NCI-H1417 (cell line): ENCODE results near the gene SH3GL2.

Experiments used
- DNase-seq, 3 experiments: peaks; one replicate each; lab custom pipeline; 2025; lab: John Stamatoyannopoulos, UW

The SH3GL2 gene

DNA sequence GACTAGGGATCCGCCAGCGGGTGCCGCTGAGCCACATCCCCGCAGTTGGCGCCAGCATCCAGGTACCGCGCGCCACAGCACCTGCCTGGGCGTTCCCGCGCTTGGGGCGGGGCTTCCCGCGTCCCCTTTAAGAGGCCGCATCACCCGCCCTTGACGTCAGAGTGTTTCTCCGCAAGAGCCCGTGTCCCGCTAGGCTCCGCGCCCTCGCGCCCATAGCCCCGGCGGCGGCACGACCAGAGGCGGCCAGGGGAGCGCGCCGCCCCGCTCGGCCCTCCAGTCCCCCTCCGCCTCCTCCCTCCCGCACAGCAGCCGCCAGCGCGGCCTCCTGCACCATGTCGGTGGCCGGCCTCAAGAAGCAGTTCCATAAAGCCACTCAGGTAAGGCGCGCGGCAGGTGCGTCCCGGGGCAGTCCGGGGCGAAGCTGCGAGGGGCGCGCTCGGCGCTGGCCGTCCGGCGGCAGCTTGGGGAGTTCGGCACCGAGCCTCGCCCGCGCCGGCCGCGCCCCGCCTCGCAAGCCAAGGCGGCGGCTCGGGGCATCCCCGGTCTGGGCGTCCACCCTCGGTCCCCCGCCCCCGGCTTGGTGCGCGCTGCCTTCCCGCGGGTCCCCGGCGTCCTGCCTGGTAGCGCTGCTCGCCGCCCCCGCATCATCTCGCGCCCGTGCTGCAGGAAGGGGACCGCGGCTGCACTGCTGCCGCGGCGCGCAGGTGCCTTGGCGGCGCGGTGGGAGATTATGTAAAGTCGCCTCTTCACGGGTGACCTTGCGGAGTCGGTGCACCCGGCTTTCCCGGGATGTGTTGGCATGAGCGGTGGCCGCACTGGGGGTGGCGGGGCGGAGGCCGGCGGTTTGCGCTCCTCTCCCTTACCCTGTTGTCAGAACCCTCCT, at the start of gene SH3GL2:
Gene SH3GL2, plus strand, starts transcription at position 156 of the 883 bp plus-strand sequence.
- DNase-seq = peak; percentile 64 to 91 (median 87)

DNA sequence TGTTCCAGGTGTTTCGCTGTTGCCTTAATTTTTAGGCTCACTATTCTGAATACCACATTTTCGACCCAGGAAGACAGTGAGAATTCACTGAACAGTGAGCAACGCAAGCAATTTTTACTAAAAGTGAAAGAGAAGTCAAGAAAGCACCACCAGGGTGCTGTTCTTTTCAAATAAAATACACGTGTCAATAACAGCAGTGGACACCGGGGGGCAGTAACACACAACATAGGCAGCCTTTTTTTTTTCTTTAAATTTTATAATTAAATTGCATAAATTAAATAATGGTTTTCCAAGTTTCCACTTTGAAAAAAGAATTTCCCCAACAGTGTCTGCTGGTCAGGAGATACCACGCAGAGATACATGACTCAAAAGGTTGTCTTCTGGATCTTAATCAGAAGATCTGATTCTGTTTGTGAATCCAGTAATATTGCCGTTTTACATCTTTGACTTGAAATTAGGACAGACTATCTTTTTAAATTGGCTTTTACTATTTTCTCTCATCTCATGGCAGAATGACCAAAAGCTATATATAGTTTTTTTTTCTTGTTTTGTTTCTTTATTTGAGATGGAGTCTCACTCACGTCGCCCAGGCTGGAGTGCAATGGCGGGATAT, 47.1 kb upstream of the SH3GL2 start:
- DNase-seq = peak; percentile 10 to 54 (median 28)

DNA sequence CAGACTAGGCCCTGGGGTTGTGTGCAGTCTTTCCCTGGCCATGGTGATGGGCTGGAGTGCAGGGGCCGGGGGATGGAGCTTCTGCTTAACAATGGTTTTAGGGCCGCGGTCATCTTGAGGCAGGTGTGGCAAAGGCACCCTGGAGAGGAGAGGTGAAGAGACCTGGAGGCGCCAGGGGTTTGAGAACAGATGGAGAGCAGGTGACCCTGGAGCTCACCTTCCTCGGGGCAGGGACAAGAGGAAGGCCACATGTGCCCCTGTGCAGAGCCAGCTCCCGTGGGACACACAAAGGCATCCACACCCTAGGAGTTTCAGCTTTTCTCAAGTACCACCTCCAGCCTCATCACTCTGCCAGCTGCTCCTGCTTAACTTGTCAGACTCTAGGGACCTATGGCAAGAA, 46.4 kb upstream of the SH3GL2 start:
- DNase-seq = peak in 2 of 3 experiments; percentile 2 to 28

DNA sequence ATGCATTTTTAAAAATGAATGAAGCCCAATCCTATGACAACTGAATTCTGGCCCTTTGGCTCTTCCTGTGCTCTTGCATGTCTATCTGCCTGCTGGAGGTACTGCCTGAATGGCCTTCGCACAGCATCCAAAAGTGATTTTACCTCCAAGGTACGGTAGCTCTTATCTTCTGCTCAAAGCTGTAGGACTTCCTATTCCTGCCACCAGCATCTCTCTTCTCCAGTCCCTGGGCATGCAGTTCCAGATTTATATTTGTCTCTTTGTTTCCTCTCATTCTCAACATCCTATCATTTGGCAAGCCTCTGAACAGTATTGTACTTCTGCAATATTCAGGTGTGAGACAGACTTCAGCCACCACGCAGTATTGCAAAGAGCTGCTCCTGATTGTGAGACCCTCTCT, 43.7 kb upstream of the SH3GL2 start:
- DNase-seq = no peak

DNA sequence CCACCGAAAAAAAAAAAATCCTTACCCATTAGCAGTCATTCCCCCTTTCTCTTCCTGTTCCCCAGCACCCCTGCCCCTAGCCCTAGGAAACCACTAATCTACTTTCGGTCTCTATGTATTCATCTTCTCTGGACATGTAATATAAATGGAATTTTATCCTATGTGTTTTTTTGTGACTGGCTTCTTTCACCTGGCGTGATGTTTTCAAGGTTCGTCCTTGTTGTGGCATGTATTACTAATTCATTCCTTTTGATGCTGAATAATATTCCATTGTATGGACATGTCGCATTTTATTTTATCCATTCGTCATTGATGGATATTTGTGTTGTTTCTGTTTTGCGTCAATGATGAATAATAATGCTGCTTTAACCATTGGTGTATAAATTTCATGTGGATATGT, 42.8 kb upstream of the SH3GL2 start:
- DNase-seq = no peak

DNA sequence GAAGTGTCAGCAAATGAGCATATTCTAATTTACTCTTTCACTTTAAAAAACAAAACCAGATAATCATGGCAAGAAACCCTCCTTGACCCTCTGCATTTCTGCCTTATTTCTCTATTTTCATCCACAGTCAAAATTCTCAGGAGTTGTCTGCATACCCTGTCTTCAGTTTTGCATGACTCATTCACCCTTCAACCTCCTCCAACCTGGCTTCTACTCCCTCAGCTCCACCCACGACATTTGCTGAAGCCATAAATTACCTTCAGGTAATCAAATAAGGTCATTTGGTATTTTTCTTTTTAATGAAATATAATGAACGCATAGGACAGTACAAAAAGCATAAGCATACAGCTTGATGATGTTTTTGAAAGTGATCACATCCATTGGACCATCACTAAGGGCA, 27.8 kb upstream of the SH3GL2 start:
- no peak for DNase-seq

DNA sequence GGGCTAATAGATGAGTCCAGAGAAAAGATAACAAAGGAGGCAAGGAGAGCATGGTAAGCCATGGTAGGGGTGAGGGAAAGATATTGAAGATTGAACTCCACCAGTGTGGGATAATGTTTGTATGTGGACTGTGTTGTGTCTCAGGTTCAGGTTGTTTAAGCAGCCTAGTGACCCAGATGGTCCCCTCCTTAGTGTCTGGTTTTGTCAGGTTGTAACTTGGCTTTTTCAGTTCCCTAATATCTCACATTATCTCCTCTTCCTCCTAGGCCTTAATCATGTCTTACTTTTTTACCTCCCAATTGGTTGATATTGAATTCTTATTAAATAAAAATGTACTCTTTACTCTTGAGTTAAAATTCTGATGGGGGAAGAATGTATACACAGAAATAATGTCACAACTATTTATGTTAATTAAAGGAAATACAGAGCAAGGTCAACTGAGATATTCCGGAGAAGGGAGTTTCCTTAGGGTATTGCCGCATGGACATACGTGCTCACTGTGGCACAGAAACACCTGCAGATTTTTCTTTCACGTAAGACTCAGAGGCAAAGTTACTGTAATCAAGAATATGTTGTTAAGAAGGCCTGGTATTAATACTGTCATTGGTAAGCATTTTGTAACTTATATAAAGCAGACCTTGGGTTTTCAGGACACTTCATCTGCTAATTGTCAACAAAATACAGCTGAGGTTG, 23.4 kb upstream of the SH3GL2 start:
- no peak for DNase-seq

DNA sequence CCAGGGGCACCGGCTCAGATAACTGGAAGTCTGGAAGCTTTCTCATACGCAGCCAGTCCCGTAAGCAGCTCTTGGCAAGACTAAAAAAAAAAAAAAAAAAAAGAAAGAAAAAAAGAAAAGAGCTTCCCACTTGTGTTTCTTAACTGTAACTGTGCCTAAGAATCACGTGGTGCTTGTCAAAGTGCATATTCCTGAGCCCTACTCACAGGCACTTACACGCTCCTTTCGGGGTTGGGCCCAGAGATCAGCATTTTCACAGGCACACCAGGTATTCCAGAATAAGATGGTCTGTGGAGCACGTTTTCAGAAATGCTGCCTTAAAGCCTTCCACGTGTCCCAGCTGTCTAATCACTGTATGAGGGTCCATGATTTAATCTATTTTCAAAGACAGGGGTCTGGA, 22.6 kb upstream of the SH3GL2 start:
- no peak for DNase-seq

DNA sequence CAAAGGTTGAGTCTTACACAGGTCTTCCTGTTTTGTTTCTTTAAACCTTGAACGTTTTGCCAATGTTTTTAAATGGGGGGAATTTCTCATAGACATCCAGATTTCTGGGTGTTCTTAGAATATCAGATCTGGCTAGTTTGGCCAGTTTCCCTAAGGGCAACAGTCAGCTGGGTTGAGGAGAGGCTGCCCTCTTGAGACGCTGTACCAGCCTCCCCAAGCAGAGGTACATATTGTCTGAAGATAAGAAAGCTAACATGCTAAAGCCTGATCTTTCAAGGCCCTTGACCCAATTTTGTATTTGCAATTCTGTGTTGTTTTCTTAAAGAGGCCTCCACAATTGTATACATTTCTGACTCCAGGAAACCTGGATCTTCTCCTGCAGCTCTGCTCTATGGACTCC, 21.9 kb upstream of the SH3GL2 start:
- no peak for DNase-seq

DNA sequence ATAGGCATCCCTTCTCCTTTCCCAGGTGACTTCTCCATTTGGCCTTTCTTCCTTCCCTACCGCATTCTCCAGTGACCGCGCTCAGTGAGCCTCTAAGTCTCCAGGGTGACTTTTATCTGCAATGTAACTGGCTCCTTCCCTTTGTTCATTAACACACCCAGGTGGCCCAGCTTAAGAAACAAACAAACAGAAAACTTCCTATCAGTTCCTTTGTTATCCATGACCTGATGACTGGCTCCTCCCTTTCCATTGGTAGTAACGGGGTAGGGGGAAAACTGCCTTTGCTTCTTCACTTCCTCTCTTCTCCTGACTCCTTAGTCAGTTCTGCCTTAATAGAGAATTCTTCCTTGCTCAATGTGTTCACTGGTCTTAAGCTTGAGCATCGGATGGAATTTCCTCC, 7.0 kb upstream of the SH3GL2 start:
- no peak for DNase-seq

DNA sequence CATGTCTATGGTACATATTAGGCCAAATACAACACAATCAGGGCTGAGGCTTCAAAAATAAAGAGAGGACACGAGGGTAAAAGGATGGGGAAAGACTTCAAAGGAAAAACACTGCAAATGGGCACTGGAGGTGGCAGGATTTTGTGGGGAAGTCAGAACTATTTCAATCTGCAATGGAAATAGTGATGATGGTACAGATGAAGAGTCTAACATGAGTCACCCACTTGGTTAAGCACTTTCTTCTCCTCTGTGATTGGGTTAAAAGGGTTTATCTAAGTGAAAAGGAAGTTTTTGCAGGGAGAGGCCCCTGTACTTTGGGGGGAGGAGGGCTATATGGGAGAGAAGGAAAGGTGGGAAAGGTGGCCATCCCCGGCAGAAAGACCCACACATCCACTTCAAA, 4.5 kb upstream of the SH3GL2 start:
- no peak for DNase-seq

DNA sequence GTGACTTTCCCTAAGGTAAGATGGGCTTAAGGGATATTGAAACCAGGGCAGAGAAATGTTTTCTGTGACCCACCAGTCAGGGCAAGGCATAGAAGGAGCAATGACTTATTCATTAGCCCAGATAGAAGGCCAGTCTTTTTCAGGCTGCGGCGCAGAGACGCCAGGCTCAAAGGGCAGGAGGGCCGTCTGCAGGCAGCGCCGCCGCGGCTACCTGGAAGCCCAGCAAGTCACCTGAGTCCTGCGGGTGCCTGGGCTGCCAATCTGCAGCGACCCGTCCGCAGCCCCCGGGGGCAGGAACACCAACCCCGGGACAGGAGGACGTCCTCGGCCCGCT, 322 bp upstream of the SH3GL2 start:
- no peak for DNase-seq

DNA sequence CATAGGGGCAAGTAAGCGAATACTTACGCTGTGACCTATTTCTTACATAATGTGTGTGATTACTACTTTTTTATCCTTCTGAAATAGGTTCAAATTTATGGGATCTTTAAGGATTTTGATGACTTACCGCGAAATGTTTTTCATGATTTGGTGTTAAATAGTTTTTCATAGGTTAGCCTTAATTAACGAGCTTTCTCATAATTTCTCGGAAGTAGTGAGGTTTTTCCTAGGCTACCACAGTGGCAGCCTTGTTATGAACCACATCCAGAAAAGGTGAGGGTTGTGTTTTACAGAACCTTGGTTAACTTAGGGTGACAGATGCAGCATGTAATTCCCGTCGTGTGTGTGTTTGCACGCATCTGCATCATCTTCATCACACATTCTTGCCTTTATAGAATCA, 1.3 kb downstream of the SH3GL2 start:
- peak in 1 of 3 experiments; percentile 35 for DNase-seq

DNA sequence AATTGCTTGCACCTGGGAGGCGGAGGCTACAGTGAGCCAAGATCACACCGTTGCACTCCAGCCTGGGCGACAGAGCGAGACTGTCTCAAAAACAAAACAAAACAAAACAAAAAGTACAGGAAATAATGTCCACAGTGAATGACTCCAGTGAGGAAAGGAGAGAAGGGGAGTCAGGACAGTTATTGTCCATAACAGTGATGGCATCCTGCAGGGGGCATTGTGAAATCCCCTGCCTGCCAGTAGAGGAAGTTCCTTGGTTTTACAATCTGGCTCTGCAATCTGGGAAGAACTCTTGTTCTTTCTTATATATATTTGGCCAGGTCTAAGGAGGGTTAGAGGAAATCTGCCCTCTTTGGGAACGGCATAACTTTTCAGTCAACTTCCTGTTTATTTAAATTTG, 8.2 kb downstream of the SH3GL2 start:
- no peak for DNase-seq

DNA sequence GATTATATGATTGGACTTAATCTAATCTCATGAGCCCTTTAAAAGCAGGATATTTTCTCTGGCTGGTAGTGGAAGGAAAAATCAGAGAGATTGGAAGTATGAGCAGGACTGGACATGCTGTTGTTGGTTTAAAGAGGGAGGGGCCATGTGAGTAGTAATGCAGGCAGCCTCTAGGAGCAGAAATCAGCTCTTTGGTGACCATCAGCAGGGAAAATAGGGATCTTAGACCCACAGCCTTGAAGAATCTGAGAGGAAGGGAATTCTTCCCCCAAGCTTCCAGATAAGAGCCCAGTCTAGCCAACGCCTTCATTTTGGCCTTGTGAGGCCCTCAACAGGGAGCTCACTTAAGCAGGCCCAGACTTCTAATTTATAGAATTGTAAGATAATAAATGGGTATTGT, 9.5 kb downstream of the SH3GL2 start:
- DNase-seq = no peak

DNA sequence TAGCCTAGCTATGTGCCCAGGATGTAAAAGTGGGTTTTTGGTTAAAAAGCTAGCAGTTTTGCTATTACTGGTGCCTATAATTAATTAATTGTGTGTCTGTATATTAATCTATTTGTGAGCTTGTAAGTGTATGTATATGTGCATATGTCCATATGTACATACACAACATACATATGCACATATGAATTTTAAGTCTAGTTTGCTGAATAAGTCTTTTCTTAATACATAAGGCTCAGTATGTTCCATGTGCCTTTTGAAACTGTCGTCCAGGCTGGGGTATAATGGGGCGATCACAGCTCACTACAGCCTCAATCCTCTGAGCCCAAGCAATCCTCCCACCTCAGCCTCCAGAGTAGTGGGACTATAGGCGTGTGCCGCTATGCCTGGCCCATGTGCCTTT, 10.1 kb downstream of the SH3GL2 start:
- DNase-seq = no peak

DNA sequence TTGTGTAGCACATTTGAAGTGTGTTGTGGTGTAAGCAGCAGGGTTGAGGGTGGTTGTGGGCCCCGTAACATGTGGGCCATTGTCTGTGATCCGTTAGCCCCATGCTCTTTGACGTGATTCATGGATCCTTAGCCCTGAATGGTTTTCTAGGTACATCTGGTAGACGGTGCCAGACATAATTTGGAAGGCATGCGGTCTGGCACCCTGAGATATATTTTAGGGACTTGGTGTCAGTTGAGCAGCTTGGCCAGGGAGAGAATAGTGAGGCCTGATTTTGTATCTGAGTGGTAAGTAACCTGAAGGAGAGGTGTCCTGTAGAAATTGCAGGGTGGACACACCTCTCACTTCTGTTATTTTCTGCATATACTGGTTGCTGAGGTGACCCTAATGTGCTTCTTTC, 10.9 kb downstream of the SH3GL2 start:
- DNase-seq = no peak

DNA sequence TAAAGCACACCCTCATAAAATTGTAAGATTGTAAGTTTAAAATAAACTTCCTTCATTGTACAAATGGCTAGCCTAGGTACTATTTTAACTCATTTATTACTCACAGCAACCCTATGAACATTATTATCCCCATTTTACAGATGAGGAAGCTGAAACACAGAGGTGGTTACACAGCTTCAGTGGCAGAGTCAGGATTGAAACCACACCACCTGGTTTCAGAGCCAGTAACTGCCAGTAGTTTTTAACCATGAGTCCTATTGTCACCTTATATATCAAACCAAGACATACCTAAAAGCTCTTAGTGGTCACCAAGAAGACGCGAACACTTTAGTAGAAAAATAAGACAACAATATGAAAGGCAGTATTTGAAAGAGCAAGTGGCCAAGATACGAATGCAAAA, 16.1 kb downstream of the SH3GL2 start:
- no peak for DNase-seq

DNA sequence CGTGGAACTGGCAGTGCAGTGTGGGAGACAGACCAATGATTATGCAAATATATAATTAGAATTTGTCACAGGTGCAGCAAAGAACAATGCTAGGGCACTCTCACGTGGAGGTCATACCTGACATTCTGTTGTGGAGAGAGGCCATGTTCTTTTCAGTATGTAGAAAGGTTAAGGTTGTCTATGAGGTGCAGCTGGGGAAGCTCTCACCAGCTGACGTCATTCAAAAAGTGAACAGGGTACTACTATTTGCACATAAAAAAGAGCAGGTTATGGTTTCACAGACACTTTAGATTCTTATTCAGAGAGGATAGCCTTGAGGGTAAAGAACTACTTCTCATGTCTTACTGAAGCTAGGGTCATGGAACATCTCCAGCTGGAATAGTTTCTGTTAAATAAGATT, 19.1 kb downstream of the SH3GL2 start:
- no peak for DNase-seq

DNA sequence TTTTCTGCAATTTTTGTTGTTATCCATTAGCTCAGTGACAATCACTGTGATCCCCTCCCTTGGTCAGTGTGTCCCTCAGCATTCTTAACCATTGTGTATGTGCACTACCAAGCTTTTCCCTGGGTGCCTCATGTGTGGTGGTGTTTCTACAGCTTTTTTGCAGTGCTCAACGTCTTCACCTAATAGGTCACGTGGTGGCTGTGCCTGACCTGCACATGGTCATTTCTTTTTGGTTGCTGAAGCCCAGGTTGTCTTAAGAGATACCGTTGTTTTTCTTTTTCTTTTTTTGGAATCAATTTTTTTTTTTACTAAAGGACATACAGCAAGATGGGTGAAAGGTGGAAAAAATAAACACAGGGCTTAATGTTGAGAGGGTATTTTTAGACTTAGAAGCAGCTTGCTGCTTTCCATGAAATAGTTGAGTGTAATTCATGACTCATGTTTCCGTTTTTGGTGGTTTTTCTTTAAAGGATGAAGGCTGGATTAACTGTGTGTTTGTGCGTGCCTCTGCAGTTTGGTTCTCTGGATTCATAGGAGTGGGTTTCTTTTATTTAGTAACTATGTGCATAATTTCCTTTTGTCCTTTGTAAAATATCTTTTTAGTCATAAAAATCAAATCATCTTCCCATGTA, 22.2 kb downstream of the SH3GL2 start:
- DNase-seq = no peak

DNA sequence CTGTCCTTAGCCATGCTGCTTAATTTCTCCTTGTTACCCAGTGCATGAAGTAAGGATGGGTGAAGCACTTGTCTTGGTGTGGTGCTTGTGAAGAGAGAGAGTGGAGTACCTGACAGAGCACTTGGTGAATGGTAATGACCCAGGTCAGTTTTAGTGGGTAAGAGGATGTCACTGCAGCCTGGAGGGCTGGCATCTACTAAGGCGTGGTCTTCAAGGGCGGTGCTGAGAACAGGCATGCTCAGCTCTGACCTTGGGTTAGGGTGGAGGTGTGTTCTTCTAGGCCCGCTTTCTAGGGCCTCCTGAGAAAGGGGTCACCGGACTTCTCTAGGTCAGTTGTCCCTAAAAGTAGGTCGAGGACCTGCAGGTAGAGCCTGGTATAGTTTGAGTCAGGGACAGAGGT, 25.7 kb downstream of the SH3GL2 start:
- peak in 1 of 3 experiments; percentile 19 for DNase-seq

DNA sequence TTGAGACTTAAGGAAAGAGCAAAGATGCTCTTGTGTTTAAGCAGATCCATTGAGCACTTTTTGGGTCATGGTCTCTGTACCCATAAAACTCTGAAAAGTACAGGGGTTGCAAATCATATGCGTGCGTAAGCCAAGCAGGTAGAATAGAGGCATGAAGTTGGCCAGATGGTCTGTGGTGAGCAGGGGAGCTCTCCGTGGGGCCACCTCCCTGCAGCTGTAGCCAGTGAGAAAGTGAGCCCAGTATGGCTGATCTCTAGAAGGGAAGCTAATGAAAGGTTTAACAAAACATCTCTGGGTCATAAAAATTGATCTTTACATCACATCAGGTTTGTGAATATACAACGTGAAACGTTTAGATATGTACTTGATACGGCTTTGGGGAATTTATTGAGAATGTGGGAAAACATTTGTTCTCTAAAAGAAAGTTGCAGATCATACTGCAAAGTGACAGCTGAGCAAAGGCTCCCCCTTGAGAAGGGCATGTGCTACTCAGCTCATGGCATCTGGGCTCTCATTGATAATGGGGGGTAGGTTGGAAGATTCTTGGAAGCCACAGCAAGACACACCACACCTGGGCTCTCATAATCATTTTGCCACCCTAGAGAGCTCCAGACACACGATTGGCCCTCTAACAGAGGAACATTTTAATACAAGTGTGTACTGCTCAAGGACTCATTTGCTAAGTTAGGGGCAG, 30.6 kb downstream of the SH3GL2 start:
- DNase-seq = no peak
